GM18507 (cell line): ENCODE data around the gene BLM.

Source experiments
- DNase-seq: peaks from one replicate; pipeline ENCODE4 v3.0.0; 2011; ENCODE audit warnings: low read depth; ENCODE audit not compliant: insufficient read length; ENCODE audit errors: extremely low spot score
- FAIRE-seq: peaks from 2 replicates; lab custom pipeline; 2011; peaks lifted over from hg19 to GRCh38; lab: Jason Lieb, UNC

BLM gene

GRCh38 chr15:90862487-90862886, 145.3 kb downstream of the BLM start:
- DNase-seq (no peak), FAIRE-seq (no peak)

DNA sequence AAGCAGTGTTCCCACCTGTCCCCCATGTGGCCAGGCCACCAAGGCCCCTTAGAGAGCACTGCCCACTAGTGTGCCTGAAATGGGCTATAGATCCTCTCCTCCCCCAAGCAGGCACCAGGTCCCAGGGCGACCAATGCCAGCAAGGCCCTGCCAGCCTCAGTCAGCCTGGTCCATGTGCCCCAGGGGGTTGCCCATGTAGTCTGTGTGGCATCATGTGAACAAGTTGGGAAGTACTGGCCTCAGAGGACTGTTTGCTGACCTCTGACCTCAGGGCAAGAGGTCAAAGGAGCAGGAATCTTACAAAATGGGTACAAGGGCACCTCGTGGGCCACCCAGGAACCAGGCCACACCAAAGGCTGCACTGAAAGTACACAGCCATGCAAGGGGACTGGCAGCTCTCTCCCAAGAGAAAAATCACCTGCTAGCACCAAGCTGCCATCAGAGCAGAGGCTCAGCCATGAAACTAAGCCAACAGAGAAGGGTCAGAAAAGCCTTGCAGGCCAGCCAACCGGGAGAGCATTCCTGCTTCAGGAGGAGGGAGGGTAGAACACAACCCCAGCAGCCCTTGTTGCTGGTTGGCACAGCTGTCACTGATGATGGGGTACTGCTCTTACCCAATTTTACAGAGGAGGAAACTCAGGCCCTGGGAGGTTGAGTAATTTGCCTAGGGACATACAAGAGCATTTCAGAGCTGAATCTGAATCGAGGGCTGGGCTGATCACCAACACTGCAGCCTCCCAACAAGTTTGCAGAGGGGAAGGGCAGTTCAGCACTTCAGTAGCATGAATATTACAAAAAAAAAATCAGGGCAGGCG, 146.0 kb downstream of the BLM start:
- FAIRE-seq: no peak
- no peak for DNase-seq

DNA sequence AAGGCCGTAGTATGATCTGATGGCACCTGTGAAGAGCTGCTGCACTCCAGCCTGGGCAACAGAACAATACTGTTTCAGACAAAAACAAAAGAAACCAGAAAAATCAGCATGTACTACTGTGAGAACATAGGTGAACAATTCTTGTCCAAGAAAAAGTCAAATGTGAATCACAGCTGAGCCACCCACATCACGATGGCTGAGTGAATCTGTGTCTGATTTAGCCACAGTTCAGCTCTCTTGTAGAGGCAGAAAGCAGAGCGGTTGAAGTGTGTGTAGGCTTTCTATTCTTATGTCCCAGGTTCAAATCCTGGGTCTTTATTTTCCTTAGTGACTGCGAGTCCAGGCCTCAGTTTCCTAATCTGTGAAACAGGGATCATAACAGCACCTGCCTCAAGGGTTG, 146.8 kb downstream of the BLM start:
- DNase-seq: no peak
- FAIRE-seq: no peak

DNA sequence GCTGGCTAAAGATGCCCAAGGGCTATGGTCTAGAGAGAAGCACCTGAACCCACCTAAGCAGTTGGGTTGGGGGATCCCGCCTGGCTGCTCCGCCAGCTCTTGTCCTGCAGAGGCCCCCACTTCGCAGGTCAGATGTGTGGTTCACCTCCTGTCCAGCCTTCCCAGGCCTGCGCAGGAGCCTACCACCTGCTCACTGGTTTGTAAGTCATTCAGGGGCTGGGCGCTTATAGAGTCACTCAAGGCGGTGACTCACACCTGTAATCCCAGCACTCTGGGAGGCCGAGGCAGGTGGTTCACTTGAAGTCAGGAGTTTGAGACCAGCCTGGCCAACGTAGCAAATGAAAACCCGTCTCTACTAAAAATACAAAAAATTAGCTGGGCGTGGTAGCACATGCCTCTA, 147.4 kb downstream of the BLM start:
- DNase-seq (no peak), FAIRE-seq (no peak)

DNA sequence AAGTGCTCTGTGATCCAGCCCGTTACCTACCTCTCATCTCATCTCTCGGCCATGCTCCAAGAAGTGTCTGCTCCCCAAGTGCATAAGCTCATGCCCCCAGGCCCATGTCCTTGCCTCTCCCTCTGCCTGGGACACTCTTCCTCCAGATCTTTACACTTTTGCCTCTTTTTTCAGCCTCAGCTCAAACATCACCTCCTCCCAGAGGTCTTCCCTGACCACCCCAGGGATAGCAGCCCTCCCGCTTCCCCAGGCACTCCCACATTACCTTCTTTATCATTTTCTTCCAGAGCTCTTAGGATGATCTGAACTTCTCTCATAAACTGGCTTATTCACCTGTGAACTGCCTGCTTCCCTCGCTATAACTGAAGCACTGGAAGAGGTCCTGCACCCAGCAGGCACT, 148.6 kb downstream of the BLM start:
- no peak for DNase-seq
- no peak for FAIRE-seq
